Peyer's patch (tissue), 4 donors: Measurements from ENCODE around the gene INHBB. TPM values are rescaled to one million over a fixed set of nuclear protein-coding genes. Genes with fewer than 3 reads are reported as not detected.

Source experiments
- DNase-seq, 3 donors: peaks; one replicate each; pipeline ENCODE4 v3.0.0-alpha.2; 2017 to 2019
- H3K27ac ChIP-seq, 4 donors: fragments of 200-600 bp; sonication (generic); one replicate each; pipeline ENCODE4 v1.5.1; 2016 to 2019
- H3K27me3 ChIP-seq, 2 donors: fragments of 200-600 bp; sonication (generic); one replicate each; pipeline ENCODE4 v1.5.1; 2019
- H3K36me3 ChIP-seq, 3 donors: fragments of 200-600 bp; sonication (generic); one replicate each; pipeline ENCODE4 v1.5.1; 2016 to 2019
- H3K4me1 ChIP-seq, 4 donors: fragments of 200-600 bp; sonication (generic); one replicate each; pipeline ENCODE4 v1.5.1; 2016 to 2019
- H3K4me3 ChIP-seq, 4 donors: fragments of 200-600 bp; sonication (generic); 1 replicate in 3 of 4; 2 replicates in 1 of 4; pipeline ENCODE4 v1.5.1; 2016 to 2019; ENCODE audit warnings: mild to moderate bottlenecking in 1 of 4
- H3K9me3 ChIP-seq, 4 donors: fragments of 200-600 bp; sonication (generic); one replicate each; pipeline ENCODE4 v1.5.1; 2016 to 2019; ENCODE audit warnings: mild to moderate bottlenecking in 1 of 4
- POLR2A ChIP-seq, 2 donors: fragments of 450-650 bp; IDR thresholded peaks; one replicate each; pipeline ENCODE4 v1.5.1; 2017; ENCODE audit warnings: antibody characterized with exemption in 2 of 2, mild to moderate bottlenecking in 2 of 2, moderate library complexity in 2 of 2
- total RNA-seq, 4 donors: library from RNA; depleted of rRNA; stranded (reverse); fragments of >200 nt; gene quantifications; one replicate each; pipeline ENCODE4 v1.1.0, GENCODE V29; 2016
- TF ChIP-seq, protein P1 (sequence below), 6 experiments: fragments of 450-650 bp in 4 of 6; fragments of 200-600 bp in 2 of 6; sonication (generic) in 1 of 6; IDR thresholded peaks; one replicate each; pipeline ENCODE4 v1.5.1; 2017 to 2019; ENCODE audit warnings: antibody characterized with exemption in 6 of 6, mild to moderate bottlenecking in 3 of 6, moderate library complexity in 1 of 6

Gene INHBB
- total RNA-seq, 4 donors from 2014 or later, result 0.70 to 1.1 (median 0.95) TPM; not detected in 1

DNA sequence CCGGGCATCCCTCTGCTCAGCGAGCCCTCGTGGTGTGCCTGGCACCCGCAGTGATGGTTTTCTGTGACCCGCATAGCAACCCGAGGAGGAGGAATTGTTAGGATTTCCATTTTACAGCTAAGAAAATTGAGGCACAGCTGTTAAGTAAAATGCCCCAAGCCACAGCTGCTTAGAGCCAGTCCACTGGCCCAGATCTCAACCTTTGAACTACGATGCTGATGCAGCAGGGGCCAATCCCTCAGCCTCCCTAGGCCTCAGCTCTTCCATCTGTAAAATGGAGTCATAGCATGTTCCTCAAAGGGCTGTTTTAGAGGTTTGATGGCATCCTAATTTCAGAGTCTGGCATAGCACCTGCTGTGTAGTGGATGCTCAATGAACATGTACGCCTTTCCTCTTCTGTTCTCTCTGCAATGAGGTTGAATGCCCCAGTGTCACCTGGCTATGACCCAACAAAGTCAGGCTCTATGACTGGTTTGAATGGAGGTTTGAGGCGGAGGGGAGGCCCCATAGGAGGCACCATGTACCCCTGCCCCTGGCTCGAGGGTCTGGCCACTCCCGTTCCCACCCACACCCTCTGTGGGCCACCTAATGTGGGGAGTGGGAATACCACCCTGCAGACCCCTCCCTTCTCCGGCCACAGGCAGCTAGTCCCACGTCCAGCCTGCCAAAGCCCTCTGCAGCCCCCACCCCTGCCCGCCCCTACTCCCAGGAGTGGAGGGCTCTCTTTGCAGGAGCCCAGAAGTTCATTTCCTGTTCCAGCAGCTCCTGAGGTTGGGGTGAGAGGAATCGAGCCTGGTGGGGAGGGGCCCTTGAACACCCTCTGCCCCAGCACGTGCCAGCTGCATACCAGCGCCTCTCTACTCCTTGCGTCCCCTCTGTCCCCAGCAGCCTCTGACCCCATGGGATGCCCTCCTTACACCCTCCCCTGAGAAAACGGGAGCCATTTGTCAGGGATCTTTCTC is 31.0 kb downstream of the INHBB start:
- no peak for DNase-seq
- no peaks in the 10 kb centered on the region for H3K27me3 ChIP-seq
- no peaks in the 10 kb centered on the region for H3K4me1 ChIP-seq
- no peaks in the 10 kb centered on the region for H3K36me3 ChIP-seq
- H3K4me3 ChIP-seq, result no peak overlapping the region
- no peak overlapping the region for H3K27ac ChIP-seq
- TF ChIP-seq, protein P1, sequence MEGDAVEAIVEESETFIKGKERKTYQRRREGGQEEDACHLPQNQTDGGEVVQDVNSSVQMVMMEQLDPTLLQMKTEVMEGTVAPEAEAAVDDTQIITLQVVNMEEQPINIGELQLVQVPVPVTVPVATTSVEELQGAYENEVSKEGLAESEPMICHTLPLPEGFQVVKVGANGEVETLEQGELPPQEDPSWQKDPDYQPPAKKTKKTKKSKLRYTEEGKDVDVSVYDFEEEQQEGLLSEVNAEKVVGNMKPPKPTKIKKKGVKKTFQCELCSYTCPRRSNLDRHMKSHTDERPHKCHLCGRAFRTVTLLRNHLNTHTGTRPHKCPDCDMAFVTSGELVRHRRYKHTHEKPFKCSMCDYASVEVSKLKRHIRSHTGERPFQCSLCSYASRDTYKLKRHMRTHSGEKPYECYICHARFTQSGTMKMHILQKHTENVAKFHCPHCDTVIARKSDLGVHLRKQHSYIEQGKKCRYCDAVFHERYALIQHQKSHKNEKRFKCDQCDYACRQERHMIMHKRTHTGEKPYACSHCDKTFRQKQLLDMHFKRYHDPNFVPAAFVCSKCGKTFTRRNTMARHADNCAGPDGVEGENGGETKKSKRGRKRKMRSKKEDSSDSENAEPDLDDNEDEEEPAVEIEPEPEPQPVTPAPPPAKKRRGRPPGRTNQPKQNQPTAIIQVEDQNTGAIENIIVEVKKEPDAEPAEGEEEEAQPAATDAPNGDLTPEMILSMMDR (IDR thresholded peaks at IDR 0.05), result no peak
- no peak for TF ChIP-seq POLR2A (IDR thresholded peaks at IDR 0.05)
- H3K9me3 ChIP-seq, result no peaks in the 10 kb centered on the region

DNA sequence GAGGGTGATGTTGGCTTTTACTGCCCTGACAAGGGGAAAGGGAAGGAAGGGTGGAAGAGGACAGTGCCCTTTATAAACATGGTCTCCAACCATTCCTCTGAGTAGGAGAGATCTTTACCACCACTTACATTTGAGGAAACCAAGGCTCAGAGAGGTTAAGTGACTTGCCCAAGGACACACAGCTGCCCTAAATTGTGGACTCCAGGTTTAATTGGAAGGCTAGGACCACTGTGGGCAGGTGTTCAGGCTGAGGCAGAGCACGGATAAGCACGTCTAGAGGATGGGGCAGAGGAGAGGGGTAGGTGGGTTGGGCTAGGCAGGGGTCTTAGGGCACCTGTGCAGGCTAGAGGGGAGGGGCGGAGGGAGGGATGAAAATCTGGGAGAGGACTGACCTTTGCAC is 32.7 kb downstream of the INHBB start:
- no peak overlapping the region for H3K4me3 ChIP-seq
- H3K27me3 ChIP-seq, result no peaks in the 10 kb centered on the region
- TF ChIP-seq POLR2A (IDR thresholded peaks at IDR 0.05), result no peak
- no peaks in the 10 kb centered on the region for H3K36me3 ChIP-seq
- H3K4me1 ChIP-seq, result no peaks in the 10 kb centered on the region
- no peak for DNase-seq
- no peaks in the 10 kb centered on the region for H3K9me3 ChIP-seq
- H3K27ac ChIP-seq, result no peak overlapping the region

DNA sequence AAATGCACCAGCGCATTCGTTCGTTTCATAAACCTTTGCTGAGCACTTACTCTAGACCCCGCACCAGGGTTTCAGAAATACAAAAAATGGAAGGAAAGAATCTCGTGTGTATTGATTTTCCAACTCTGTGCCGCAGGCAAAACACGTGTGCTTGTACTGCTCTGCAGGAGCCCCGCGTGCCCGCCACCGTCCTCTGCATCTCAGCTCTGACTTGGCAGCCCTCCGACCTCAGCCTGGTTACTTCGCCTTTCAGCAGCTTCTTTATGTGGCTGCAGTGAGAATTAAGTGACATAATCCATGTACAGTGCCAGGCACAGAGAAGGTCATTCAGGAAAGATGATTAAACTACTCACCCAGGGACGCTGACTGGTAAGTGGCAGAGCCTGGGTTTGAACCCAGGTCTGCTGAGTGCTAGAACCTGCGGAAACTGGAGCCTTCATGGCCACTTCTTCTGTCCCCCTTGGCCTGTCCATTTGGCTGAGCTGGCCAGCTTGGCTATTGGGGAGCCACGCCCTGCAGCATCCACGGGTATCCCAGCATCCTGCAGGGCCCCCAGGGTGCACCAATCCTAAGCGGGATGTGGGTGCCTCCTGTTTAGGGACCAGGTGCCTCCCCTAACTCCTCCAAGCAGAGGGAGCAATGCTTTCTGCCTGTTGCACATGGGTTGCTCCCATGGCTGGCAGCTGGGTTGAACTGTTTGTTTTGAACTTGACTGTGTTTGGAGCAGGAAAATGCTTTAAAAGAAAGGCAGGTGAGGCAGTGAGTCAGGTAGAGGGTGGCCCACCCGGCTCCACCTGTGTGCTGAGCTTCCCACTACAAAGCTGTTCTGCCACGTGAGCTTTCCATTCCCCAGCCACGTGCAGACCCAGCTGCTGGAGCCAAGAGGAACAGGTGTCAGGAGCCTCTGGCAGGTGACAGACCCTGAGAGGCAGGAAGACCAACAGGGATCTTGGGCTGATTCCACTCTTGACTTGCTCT is 34.3 kb downstream of the INHBB start:
- no peaks in the 10 kb centered on the region for H3K36me3 ChIP-seq
- no peaks in the 10 kb centered on the region for H3K4me1 ChIP-seq
- H3K4me3 ChIP-seq, result no peak overlapping the region
- TF ChIP-seq, protein P1 (IDR thresholded peaks at IDR 0.05), result no peak
- no peak for TF ChIP-seq POLR2A (IDR thresholded peaks at IDR 0.05)
- no peak overlapping the region for H3K27ac ChIP-seq
- no peaks in the 10 kb centered on the region for H3K9me3 ChIP-seq
- no peaks in the 10 kb centered on the region for H3K27me3 ChIP-seq
- DNase-seq, result no peak

DNA sequence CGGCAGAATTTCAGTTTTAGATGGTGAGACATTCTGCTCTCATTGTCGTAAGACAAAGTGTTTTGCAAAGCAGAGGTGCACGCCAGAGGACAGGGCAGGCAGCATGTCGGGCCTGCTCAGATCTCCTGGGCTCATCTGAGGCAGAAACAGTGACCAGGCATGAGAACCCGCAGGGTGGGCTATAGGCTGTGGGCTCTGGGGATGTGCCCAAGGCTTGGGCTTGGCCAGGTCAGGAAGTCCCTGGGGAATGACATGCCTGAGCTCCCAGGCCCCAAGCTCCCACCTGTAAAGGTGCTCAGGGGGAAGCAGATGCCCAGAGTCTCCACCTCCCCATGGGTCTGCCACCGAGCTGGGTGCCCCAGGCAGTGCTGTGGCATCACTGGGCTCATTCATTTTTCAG is 35.3 kb downstream of the INHBB start:
- Histone ChIP-seq H3K4me3 (no peak overlapping the region), H3K9me3 (no peaks in the 10 kb centered on the region), H3K36me3 (no peaks in the 10 kb centered on the region), H3K4me1 (no peaks in the 10 kb centered on the region), H3K27ac (no peak overlapping the region), H3K27me3 (no peaks in the 10 kb centered on the region)
- TF ChIP-seq POLR2A (IDR thresholded peaks at IDR 0.05), result no peak
- TF ChIP-seq, protein P1 (IDR thresholded peaks at IDR 0.05), result no peak
- DNase-seq, result no peak

DNA sequence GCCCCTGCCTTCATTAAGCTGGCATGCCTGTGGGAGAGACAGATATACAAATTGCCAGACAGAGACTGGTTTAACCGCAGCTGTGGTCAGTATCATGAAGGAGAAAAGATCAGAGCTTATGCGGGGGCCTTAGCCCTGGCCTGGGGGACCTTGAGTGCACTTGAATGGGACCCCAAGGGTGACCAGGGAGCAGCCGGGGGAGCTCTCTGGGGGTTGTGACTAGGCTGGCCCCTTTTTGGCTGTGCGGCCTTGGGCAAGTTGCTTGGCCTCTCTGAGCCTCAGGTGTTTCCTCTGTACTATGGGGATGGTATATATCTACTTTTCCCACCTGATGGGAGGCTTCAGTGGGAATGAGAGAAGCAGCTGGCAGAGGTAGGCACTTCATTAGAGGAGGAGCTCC is 35.7 kb downstream of the INHBB start:
- no peaks in the 10 kb centered on the region for H3K36me3 ChIP-seq
- H3K4me3 ChIP-seq, result no peak overlapping the region
- DNase-seq, result no peak
- TF ChIP-seq, protein P1 (IDR thresholded peaks at IDR 0.05), result no peak
- TF ChIP-seq POLR2A (IDR thresholded peaks at IDR 0.05), result no peak
- no peak overlapping the region for H3K27ac ChIP-seq
- no peaks in the 10 kb centered on the region for H3K4me1 ChIP-seq
- H3K27me3 ChIP-seq, result no peaks in the 10 kb centered on the region
- H3K9me3 ChIP-seq, result no peaks in the 10 kb centered on the region
